CD4-positive, alpha-beta T cell treated with Interleukin-17A for 1 hour (primary cell): Measurements from ENCODE around the gene CHCHD1.
"Not testable (repeated sequence)": the region's sequence is repeated elsewhere in the genome, so short reads cannot be mapped to it uniquely, and the experiment has no call there.

Experiments
- DNase-seq: peaks from one replicate; pipeline ENCODE4 v3.0.0-alpha.2; 2020

The CHCHD1 gene

GRCh38 chr10:73781879-73782748 lies at the start of gene CHCHD1:
Gene CHCHD1, plus strand, starts transcription at chr10:73782048. Its CDS starts 28 bp downstream, at chr10:73782076.
- DNase-seq: peak; percentile 89

- DNase-seq: no peak
Observed at GRCh38 chr10:73732426-73732825, 49.4 kb upstream of the CHCHD1 start.

DNA sequence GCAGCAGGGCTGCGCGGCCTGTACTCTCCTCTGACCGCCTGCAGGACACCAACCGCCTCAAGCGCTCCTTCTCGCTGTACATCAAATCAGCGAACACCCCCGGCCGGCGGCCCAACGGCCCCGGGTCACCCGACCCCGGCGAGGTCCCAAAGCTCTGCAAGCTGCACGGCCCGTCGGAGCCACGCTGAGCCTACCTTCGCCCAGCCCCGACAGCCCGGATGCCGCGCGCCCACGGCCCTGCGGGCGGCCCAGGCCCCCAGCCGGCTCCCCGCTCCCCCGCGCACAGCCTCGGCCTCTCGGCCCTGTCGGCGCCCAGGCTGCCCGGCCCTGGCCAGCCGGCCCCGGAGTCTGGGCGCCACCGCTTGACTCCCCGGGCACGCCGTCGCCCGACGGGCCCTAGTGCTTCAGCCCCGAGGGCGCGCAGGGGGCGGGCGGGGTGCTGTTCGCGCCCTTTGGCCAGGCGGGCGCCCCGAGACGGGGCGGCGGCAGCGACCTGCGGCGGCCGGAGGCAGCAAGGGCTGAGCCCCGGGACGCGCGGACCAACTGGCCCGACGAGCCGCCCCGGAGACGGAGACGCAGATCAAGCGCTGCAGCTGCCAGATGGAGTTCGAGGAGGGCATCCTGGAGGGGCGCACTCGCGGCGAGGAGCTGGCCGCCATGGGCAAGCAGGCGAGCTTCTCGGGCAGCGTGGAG lies 48.8 kb upstream of the CHCHD1 start:
- no peak for DNase-seq

- DNase-seq: no peak
Observed at GRCh38 chr10:73734028-73734720, 47.7 kb upstream of the CHCHD1 start.

GRCh38 chr10:73734796-73735305 lies 47.0 kb upstream of the CHCHD1 start:
- no peak for DNase-seq

- not testable (repeated sequence) for DNase-seq
Observed at GRCh38 chr10:73740501-73741254, 41.2 kb upstream of the CHCHD1 start.

DNA sequence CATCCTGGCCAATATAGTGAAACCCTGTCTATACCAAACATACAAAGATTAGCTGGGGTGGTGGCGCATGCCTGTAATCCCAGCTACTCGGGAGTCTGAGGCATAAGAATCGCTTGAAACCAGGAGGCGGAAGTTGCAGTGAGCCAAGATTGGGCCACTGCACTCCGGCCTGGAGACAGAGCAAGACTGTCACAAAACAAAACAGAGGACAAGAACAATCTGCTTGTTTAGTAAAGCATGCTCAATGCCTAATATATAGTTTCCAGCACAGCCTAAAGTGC lies 39.5 kb upstream of the CHCHD1 start:
- no peak for DNase-seq

GRCh38 chr10:73743327-73743904 lies 38.4 kb upstream of the CHCHD1 start:
- DNase-seq: no peak

- peak; percentile 96 for DNase-seq
Observed at GRCh38 chr10:73743905-73744663, 37.8 kb upstream of the CHCHD1 start, which contains the start of gene SEC24C. Gene SEC24C, plus strand, starts transcription at chr10:73744372. Its CDS starts 2,461 bp downstream, at chr10:73746833.

DNA sequence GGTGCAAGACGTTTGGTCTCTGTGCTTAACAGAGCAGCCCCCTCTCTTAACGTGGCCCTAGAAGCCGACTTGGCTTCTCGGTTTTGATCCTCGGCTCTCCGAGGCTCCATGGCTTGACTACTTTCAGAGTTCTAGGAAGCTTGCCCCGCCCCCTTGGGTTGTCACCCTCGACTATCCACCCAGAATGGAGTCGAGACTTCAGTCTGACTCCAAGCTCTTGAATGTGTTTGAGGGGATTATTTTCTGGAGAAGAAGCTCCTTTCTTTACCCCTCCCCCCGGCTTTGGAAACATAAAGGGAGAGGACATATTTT lies 37.2 kb upstream of the CHCHD1 start:
- DNase-seq: peak; percentile 57

DNA sequence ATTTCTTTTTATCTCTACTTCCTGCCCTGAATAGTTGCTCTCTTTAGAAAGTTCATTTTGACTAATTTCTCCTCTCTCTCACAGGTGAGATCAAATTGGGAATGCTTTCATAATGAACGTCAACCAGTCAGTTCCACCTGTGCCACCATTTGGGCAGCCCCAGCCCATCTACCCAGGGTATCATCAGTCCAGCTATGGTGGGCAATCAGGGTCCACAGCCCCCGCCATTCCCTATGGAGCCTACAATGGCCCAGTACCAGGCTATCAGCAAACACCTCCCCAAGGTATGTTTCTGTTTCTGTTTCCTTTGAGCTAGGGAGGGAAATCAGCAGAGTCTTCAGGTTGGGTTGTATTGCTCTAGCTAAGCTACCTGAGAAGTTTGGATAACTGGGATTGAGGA lies 35.1 kb upstream of the CHCHD1 start:
- DNase-seq: no peak

GRCh38 chr10:73750819-73751218 lies 31.0 kb upstream of the CHCHD1 start:
- no peak for DNase-seq

DNA sequence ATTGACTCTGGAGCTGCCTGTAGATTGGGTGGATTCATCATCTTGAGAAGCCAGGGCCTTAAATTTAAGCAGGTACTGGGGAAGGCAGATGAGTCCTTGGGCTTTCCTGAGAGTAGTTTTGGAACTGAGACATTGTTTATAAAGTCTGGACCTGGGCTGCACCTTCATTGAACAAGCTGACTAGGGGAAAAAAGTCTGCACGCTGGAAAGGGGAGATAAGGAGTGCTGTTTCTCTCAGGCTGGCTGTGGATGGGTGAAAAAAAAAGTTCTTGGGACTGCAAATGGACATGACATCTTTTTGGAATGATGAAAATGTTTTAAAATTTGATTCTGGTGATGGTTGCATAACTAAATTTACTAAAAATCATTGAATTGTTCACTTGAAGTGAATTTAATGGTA lies 25.7 kb upstream of the CHCHD1 start:
- DNase-seq: no peak

GRCh38 chr10:73758704-73759511 lies 22.9 kb upstream of the CHCHD1 start:
- peak; percentile 42 for DNase-seq

GRCh38 chr10:73759512-73760115 lies 22.2 kb upstream of the CHCHD1 start:
- peak; percentile 87 for DNase-seq

DNA sequence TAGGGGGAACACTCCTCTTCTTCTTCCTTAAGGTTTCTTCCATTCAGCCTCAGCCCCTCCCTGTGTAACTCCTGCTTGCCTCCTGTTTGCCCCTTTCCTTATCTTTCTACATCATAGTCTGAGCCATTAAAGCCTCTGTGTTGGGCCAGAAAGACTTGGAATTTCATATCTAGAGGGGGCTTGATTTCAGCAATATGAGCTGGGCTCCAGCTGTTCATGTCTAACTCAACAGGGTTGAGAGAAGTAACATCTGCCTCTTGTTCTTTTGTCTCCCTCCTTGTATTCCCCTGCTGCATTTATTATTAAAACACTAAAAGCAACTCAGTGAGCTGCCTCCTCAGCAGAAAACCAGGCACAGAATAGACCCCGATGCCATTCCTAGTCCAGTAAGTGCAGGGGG lies 20.1 kb upstream of the CHCHD1 start:
- no peak for DNase-seq

GRCh38 chr10:73762915-73763314 lies 18.9 kb upstream of the CHCHD1 start:
- DNase-seq: no peak

GRCh38 chr10:73763343-73763742 lies 18.5 kb upstream of the CHCHD1 start:
- peak; percentile 75 for DNase-seq

DNA sequence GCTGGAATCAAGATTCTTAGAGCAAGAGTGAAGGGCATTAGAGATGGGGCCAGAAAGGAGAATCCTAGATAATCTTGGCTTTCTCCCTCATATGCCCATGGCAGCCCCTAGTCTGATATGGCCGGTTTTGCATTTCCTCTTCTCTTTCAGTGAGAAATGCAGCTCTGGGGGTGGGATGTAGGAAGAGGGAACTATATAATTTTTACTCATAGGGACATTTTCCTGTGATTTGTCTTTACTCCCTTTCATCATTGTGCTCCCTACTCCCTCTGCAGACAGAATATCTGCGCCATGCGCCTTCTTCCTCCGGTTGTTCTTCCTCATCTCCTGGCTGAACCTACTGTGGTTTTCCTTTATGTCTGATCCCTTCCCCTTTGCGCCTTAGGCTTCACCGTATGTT lies 16.8 kb upstream of the CHCHD1 start:
- no peak for DNase-seq

- DNase-seq: peak; percentile 76
Observed at GRCh38 chr10:73768881-73769280, 13.0 kb upstream of the CHCHD1 start.
